Sigmoid colon (tissue), 4 donors: ENCODE data around the gene LMAN2L.

Experiments
- EP300 ChIP-seq, 4 donors: sonication (generic); formaldehyde crosslinking; IDR thresholded peaks; one replicate each; pipeline ENCODE4 v1.6.1; 2017; ENCODE audit warnings: antibody characterized with exemption in 4 of 4
- TF ChIP-seq, protein P1 (sequence below), 4 experiments: fragments of 450-650 bp in 3 of 4; fragments of 200-600 bp in 1 of 4; IDR thresholded peaks; one replicate each; pipeline ENCODE4 v1.5.1; 2016 to 2019; ENCODE audit warnings: antibody characterized with exemption in 4 of 4, mild to moderate bottlenecking in 3 of 4, moderate library complexity in 2 of 4

- TF ChIP-seq, protein P1, sequence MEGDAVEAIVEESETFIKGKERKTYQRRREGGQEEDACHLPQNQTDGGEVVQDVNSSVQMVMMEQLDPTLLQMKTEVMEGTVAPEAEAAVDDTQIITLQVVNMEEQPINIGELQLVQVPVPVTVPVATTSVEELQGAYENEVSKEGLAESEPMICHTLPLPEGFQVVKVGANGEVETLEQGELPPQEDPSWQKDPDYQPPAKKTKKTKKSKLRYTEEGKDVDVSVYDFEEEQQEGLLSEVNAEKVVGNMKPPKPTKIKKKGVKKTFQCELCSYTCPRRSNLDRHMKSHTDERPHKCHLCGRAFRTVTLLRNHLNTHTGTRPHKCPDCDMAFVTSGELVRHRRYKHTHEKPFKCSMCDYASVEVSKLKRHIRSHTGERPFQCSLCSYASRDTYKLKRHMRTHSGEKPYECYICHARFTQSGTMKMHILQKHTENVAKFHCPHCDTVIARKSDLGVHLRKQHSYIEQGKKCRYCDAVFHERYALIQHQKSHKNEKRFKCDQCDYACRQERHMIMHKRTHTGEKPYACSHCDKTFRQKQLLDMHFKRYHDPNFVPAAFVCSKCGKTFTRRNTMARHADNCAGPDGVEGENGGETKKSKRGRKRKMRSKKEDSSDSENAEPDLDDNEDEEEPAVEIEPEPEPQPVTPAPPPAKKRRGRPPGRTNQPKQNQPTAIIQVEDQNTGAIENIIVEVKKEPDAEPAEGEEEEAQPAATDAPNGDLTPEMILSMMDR (IDR thresholded peaks at IDR 0.05): no peak
- TF ChIP-seq EP300 (IDR thresholded peaks at IDR 0.05): no peak
These were observed 34.1 kb upstream of the LMAN2L start for GRCh38 chr2:96773922-96774321.
